Activated naive CD8-positive, alpha-beta T cell treated with anti-CD3 and anti-CD28 coated beads, Interleukin-2, amount 50 U/mL, for 16 hours (primary cell): ENCODE results near the gene ELMO1.

ENCODE experiments used
- DNase-seq: peaks from one replicate; pipeline ENCODE4 v3.0.0-alpha.2; 2020; ENCODE audit warnings: low read depth, low spot score

ELMO1 gene

GRCh38 chr7:37068038-37068437 is 380.6 kb downstream of the ELMO1 start:
- DNase-seq: no peak

- no peak for DNase-seq
These were observed 382.8 kb downstream of the ELMO1 start for GRCh38 chr7:37065779-37066271.

- DNase-seq: no peak
These were observed 386.2 kb downstream of the ELMO1 start for GRCh38 chr7:37062560-37062859.

- DNase-seq: no peak
These were observed 386.7 kb downstream of the ELMO1 start for GRCh38 chr7:37061849-37062559.

GRCh38 chr7:37056234-37056912 is 392.3 kb downstream of the ELMO1 start:
- DNase-seq: no peak

GRCh38 chr7:37054624-37055241 is 393.9 kb downstream of the ELMO1 start:
- no peak for DNase-seq

- DNase-seq: no peak
These were observed 396.0 kb downstream of the ELMO1 start for GRCh38 chr7:37052705-37053104.

- DNase-seq: no peak
These were observed 397.9 kb downstream of the ELMO1 start for GRCh38 chr7:37050801-37051200.

GRCh38 chr7:37048674-37049073 is 400.0 kb downstream of the ELMO1 start:
- no peak for DNase-seq

GRCh38 chr7:37047260-37047659 is 401.4 kb downstream of the ELMO1 start:
- no peak for DNase-seq

GRCh38 chr7:37046531-37047079 is 402.1 kb downstream of the ELMO1 start:
- DNase-seq: no peak

GRCh38 chr7:37045681-37046179 is 402.9 kb downstream of the ELMO1 start:
- DNase-seq: no peak

GRCh38 chr7:37041461-37041860 is 407.2 kb downstream of the ELMO1 start:
- no peak for DNase-seq

GRCh38 chr7:37040330-37040729 is 408.3 kb downstream of the ELMO1 start:
- DNase-seq: no peak

- no peak for DNase-seq
These were observed 409.4 kb downstream of the ELMO1 start for GRCh38 chr7:37039131-37039749.

GRCh38 chr7:37038706-37039105 is 410.0 kb downstream of the ELMO1 start:
- no peak for DNase-seq

GRCh38 chr7:37037286-37037685 is 411.4 kb downstream of the ELMO1 start:
- DNase-seq: no peak

GRCh38 chr7:37035631-37036030 is 413.0 kb downstream of the ELMO1 start:
- no peak for DNase-seq

- no peak for DNase-seq
These were observed 415.5 kb downstream of the ELMO1 start for GRCh38 chr7:37033141-37033540.

- DNase-seq: no peak
These were observed 416.4 kb downstream of the ELMO1 start for GRCh38 chr7:37032258-37032601.

GRCh38 chr7:37031571-37032257 is 416.9 kb downstream of the ELMO1 start:
- DNase-seq: no peak
